Measurements from ENCODE around the gene PSEN2. TPM values are rescaled to one million over a fixed set of nuclear protein-coding genes. Genes with fewer than 3 reads are reported as not detected.
A peak's percentile ranks its signal among the peaks of the same experiment; 100 is the strongest.
"Not testable (repeated sequence)": the region's sequence is repeated elsewhere in the genome, so short reads cannot be mapped to it uniquely, and the experiment has no call there.

Gene PSEN2
- total RNA-seq, 1 experiment from 2014 or later = 21.8 TPM

DNA sequence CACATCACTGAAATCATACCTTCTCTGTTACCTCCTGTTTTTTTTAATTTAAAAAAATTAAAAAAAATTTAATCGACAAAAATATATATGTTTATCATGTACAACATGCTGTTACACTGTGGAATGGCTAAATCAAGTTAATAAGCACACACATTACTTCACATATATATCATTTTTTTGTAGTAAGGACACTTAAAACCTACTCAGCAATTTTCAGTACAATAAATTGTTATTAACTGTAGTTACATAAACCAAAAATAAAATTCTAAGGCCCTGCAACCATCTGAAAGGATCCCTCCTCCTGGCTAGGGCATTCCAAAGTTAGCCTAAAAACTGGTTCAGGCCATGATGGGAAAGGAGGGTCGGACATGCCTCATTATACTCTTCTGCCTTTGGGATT, 46.1 kb downstream of the PSEN2 start:
- no peak for DNase-seq (ENCODE audit: low read depth)

DNA sequence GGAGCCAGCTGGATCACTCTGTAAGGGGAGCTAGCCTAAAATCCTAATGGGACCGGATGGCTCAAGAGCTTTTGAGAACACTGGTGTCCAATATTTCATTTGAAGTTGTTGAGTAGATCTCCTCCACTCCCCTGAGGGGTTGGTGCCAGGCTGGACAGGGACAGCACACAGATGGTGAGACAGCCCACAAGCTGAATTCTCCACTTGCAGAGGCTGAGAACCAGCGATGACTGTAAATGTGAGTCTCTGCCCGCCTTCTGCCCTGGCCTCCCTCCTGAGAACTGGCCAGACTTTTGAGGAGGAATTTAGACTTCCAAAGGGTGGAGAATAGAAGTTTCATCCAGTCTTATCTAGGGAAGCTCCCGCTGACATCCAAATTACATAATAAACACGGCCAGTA, 49.2 kb downstream of the PSEN2 start:
- no peak for DNase-seq (ENCODE audit: low read depth)

DNA sequence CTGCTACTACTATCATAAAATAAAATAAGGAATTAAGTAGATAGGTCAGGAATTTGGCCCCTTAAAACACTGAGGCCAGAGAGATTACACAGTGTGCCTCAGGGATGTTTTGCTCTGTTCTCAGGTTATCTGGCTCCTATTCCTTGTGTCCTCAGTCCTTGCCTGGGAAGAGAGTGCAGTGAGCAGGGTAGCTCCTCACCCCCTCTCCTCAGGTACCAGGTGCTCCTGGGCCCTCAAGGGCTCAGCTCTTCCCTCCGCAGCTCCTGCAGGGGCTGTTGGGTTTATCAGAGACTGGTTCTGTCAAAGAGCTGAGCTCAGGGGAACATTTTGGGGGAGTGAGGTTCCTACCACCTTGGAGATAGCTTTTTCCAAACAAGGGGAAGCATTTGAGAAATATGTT, 49.6 kb downstream of the PSEN2 start:
- DNase-seq (ENCODE audit: low read depth) = no peak

DNA sequence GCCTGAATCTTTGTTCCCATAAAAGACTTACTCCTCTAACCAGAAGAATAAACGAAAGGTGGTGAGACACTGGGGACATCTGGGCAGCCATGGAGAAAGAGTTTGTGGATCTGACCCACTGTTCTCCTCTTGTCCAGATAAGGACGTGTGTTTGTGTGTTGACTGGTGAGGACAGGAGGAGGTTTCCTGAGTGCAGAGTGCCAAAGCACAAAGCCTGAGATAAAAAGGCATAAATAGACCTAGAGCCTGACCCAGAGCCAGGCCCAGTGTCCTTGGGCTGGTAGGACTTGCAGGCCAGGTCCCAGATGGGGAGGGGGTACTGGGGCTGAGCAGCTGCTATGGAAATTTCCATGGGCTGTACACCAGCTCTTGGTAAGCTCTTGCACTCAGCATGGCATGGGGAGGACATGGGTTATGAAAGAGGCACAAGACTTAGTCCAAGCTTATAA, 50.1 kb downstream of the PSEN2 start:
- no peak for DNase-seq (ENCODE audit: low read depth)

DNA sequence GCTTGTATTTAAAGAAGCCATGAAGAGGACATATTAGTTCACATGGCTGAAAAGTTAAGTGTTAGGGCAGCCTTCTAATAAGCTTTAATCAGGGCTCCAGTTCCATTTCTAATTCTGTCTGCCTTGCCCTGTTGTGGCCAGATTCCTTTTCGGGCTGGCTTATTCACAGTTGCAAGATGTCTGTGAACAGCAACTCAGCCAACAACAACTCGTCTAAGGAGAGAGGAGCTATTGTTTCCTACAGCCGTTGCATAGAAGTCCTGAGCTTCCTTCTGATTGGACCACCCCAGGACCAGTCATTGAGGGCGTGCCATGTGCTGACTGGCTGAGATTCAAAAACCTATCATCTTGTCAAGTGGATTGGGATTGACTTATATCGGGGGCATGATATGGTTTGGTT, 51.1 kb downstream of the PSEN2 start:
- no peak for DNase-seq (ENCODE audit: low read depth)

DNA sequence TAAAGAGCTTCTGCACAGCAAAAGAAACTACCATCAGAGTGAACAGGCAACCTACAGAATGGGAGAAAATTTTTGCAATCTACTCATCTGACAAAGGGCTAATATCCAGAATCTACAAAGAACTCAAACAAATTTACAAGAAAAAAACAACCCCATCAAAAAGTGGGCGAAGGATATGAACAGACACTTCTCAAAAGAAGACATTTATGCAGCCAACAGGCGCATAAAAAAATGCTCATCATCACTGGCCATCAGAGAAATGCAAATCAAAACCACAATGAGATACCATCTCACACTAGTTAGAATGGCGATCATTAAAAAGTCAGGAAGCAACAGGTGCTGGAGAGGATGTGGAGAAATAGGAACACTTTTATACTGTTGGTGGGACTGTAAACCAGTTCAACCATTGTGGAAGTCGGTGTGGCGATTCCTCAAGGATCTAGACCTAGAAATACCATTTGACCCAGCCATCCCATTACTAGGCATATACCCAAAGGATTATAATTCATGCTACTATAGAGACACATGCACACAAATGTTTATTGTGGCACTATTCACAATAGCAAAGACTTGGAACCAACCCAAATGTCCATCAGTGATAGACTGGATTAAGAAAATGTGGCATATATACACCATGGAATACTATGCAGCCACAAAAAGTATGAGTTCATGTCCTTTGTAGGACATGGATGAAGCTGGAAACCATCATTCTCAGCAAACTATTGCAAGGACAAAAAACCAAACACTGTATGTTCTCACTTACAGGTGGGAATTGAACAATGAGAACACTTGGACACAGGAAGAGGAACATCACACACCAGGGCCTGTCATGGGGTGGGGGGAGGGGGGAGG, 59.1 kb downstream of the PSEN2 start:
- not testable (repeated sequence) for DNase-seq (ENCODE audit: low read depth)

DNA sequence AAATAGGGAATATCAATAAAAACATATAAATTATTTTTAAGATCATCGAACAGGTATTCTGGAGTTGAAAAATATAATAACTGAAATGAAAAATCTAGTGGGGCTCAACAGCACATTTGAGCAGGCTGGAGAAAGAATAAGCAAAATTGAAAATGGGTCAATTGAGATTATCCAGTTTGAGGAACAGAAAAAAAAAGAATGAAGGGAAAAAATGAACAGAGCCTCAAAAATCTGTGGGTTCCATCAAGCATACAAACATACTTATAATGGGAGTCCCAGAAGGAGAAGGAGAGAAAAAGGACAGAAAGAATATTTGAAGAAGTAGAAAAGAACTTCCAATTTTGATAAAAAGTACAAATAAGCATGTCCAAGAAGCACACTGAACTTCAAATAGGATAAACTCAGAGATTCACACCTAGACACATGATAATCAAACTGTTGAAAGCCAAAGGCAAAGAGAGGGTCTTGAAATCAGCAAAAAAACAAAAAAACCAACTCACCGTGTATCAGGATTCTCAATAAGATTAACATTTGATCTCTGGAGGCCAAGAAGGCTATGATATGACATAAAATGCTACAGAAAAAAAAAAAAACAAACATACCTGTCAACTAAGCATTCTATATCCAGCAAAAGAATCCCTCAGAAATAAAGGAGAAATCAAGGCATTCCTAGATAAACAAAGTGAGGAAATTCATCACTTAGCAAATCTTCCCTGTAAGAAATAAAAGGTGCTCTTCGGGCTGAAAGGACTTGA, 64.2 kb downstream of the PSEN2 start:
- no peak for DNase-seq (ENCODE audit: low read depth)

DNA sequence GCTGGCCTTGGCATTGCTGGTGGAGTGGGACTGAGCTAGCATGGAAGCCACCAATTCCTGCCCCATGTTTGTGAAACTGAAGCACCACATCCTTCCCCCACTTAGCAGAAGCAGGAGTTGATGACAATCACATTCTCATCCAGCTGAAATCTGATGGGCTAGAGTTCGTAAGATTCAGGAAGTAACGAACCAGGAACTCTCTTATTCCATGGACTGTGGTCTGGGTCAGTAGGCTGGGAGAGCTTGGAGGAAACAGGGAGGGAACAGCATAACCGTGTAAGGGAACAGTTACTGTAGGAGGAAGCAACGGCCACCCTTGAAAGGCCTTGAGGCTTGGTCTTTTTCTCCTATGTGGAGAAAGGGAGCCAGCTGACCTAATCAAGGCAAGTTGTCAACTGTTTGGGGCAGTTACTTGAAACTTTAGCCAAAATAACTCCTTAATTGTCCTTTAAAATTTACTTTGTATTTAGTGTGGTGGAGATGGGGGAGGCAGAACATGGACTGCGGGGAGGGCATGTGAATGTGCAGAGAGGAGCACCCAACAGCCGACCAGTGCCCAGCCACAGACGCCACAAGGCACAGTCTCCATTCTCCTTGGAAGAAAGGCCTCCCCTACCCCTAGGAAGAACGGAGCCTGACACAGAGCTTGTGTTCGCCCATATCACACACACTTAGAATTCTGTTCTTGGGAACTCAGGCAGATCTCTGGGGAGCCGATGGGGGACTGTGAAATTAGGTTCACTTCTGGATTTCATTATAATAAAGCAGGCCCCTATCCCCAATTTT, 67.7 kb downstream of the PSEN2 start:
- DNase-seq (ENCODE audit: low read depth) = no peak

DNA sequence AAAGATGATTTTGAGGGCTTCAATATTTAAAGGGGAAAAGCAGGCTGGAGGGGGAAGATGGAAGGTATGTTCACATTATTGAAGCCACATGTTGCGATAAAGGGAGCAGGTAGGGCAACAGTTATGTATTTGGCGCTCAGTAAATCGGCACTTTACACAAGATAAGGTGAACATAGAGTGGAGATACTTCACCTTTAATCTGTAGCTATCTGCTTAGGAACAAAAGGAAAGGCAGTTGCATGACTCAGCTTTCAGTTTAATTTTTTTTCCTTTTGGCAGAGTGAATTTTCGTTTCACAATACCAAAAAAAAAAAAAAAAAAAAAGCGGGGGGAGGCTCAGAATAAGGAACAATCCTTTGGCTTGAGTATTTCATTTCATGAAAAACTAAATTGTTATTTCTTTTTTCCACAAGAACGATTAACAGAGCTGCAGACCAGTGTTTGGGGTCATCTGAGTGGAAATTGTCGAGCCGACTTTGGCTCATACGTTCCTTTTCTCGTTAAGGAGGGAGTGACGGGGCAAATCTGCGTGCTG, 68.6 kb downstream of the PSEN2 start:
- DNase-seq (ENCODE audit: low read depth) = peak; percentile 38

DNA sequence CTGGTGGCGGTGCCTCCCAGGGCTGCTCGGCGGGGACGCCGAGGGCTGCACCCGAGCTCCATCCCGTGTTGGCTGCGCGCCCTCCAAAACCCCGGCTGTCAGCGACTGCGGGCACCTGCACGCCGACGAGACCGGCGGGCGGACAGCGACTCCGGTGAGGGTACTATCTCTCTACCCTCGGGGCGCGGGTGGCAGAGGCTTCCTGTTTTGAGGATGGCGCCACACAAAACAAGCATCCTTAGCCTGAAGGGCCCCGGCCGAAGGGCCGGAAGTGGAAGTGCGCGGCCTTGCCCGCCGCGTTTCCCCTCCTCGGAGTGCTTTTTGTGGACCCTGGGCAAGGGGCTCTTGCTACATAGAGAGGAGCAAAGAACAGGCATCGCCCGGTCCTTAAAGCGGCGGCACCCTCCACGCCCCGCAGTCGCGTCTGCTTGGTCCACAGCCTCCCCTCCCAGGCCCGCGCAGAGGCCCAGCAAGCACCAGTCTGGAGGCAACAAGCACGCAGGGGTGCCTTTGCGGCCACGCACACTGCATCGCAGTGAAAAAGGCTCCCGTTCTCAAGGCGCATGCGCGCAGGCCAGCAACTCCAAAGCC, 69.1 kb downstream of the PSEN2 start:
- DNase-seq (ENCODE audit: low read depth) = peak; percentile 67

DNA sequence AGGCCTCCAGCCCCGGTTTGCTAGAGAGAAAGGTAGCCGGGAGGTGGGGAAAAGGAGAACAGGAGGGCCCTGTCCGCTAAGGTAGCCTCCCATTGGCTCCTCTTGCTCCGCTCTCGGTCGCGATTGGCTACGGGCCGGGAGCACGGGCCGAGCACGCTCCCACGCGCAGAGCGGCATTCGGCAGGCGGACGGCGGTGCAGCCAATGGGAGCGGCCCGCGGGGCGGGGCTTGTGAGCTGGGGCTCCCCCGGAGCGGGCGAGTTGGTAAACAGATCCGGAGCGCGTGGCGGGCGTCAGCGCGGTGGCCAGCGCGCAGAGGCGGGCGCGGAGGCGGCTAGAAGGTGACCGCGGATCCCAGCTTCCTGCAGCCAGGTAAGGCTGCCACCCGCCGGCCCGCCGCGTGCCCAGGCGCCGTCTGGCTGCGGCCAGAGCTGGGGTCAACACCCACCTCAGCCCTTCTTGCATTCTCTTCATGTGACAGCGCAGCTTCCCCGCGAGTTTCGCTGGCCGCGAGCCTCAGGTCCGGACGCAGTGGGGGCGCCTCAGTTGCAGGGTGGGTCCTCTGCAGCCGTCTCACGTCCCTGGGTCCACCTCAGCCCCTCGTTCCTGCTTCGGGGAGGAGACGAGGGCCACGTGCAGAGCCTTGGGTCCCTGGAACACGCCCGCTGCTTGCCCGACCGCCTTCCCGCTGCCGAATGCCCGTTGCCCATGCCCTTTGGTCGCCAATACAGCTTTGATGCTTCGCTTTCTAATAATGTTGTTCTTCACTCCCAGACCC, 69.8 kb downstream of the PSEN2 start, which contains the start of gene COQ8A:
Gene COQ8A (plus strand): TSS at position 266 of the 777 bp plus-strand sequence. CDS start 21,092 bp downstream, outside the sequence.
- DNase-seq (ENCODE audit: low read depth) = peak; percentile 99

DNA sequence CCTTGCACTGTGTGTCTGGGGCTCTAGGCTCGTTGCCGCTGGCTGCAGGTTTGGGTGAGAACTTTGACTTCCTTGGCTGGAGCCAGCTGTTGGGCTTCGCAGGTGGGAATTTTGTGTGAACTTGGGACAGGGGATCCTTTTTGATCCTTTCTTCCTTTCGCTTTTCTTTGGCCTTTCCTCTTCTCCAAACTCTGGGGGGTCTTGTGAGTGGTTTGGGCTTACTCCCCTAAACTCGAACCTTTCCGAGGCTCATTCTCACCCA, 70.3 kb downstream of the PSEN2 start:
- no peak for DNase-seq (ENCODE audit: low read depth)

DNA sequence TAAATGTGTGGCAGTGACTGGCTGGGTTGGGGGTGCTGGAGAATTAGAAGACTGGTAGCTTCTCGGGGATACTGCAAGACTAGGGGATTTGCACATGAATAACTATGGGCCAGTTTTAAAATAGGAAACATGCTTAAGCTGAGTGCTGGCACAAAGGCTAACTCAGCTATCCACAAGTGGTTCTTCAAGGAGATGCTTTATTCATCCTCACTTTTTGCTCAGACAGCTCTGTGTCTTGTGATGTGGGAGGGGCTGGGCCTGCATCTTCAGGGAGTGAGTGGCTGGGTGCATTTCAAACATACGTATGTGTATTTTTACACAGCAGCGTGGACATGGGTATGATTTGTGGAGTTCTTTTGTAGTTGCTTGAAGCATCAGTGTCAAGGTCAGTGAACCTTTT, 72.0 kb downstream of the PSEN2 start:
- no peak for DNase-seq (ENCODE audit: low read depth)

DNA sequence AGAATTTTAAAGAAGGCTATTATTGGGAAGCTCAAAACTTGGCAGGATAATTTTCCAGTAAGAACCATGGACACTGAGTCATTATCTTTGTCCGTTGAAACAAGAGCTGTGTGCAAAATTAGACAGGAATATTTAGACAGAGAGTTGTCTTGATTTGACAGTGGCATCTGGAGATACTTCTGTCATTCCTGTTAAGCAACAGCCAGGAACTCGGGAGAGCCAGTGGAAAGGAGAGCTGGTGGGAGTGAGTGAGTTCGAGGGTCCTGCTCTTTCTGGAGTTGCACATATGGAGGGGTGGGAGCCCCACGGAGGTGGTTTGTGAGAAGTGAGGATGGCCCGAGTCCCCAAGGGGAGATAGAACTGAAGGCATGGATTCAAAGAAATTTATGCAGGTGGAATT, 72.7 kb downstream of the PSEN2 start:
- DNase-seq (ENCODE audit: low read depth) = no peak

DNA sequence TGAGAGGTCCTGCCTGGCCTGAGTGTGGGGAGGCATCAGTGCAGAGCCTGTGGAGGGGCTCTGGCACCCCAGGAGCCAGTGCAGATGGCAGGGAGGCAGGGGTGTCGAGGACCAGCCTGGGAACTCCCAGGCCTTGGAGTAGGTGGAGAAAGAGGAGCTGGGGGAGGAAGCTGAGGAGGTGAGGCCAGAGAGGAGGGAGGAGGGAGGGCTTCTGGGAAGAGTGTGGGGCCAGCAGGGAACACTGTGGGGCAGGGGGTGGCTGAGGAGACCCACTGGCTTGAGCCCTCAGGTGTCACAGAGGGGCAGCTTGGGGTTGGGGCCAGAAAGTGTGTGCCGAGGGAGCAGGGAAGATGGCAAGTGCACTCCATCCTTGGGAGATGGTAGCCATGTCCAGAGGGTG, 73.5 kb downstream of the PSEN2 start:
- no peak for DNase-seq (ENCODE audit: low read depth)

DNA sequence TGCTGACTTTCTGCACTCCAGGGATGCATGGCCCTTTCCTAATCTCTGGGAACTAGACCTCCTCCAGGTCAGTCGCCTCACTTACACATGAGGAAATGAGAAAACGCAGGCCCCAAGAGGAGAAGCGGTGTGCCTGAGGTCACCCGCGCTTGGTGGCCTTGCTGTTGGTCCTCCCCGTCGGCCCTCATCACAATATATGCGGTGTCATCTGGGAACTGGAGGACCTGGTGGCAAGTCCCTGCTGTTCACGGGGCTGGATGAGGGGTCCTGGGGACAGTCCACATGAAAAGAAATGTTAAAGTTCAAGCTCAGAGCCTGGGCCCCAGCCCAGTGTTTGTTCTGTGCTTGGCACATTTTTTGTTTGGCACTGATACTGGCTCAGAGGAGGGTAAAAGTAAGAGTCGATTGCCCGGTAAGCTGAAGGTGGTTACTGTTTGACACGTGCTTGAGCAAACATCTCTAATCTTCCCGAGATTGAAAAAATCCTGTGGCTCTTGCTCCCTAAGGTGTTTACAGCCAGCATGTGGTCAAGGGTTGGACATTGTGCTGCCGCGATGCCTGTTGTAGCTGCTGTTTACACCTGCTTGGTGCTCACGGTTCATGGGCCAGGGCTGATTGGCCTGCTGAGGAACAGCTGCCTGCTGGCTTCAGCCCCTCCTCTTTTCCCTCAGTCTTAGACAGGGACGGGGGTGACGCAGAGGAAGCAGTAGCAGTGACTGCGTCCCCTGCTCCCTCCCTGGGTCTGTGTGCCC, 74.9 kb downstream of the PSEN2 start:
- no peak for DNase-seq (ENCODE audit: low read depth)
